GM19239 (cell line): ENCODE results near the gene CHRNB4.
A peak's percentile ranks its signal among the peaks of the same experiment; 100 is the strongest.
"Not testable (repeated sequence)": the region's sequence is repeated elsewhere in the genome, so short reads cannot be mapped to it uniquely, and the experiment has no call there.

Experiments used
- DNase-seq: peaks from one replicate; pipeline ENCODE4 v3.0.0; 2011; ENCODE audit warnings: low spot score; ENCODE audit not compliant: insufficient read length
- FAIRE-seq: peaks from 2 replicates; lab custom pipeline; 2011; peaks lifted over from hg19 to GRCh38; lab: Jason Lieb, UNC

Gene CHRNB4

GRCh38 chr15:78620021-78620526, 20.9 kb downstream of the CHRNB4 start:
- DNase-seq (no peak), FAIRE-seq (no peak)

GRCh38 chr15:78619022-78619950, 21.7 kb downstream of the CHRNB4 start:
- DNase-seq (no peak), FAIRE-seq (no peak)

- FAIRE-seq: peak; percentile 90
These were observed 22.5 kb downstream of the CHRNB4 start for GRCh38 chr15:78618490-78618934.

GRCh38 chr15:78618064-78618463, 22.9 kb downstream of the CHRNB4 start:
- FAIRE-seq (no peak), DNase-seq (no peak)

More at GRCh38 chr15:78618490-78618934, 22.5 kb downstream of the CHRNB4 start:
- peak; percentile 84 for DNase-seq

GRCh38 chr15:78617516-78617915, 23.5 kb downstream of the CHRNB4 start:
- no peak for FAIRE-seq
- DNase-seq: no peak

- FAIRE-seq (no peak), DNase-seq (no peak)
These were observed 23.9 kb downstream of the CHRNB4 start for GRCh38 chr15:78617076-78617475.

- no peak for FAIRE-seq
- DNase-seq: no peak
These were observed 24.5 kb downstream of the CHRNB4 start for GRCh38 chr15:78616506-78616905.

- DNase-seq: no peak
- no peak for FAIRE-seq
These were observed 25.8 kb downstream of the CHRNB4 start for GRCh38 chr15:78615151-78615589.

- DNase-seq (no peak), FAIRE-seq (no peak)
These were observed 27.0 kb downstream of the CHRNB4 start for GRCh38 chr15:78614021-78614420.

- not testable (repeated sequence) for FAIRE-seq, DNase-seq
These were observed 31.5 kb downstream of the CHRNB4 start for GRCh38 chr15:78609551-78609950.

GRCh38 chr15:78605680-78606079, 35.3 kb downstream of the CHRNB4 start:
- FAIRE-seq: no peak
- DNase-seq: no peak

GRCh38 chr15:78605201-78605600, 35.8 kb downstream of the CHRNB4 start:
- no peak for DNase-seq
- no peak for FAIRE-seq

- FAIRE-seq: no peak
- DNase-seq: no peak
These were observed 36.6 kb downstream of the CHRNB4 start for GRCh38 chr15:78604420-78604819.

- FAIRE-seq (no peak), DNase-seq (no peak)
These were observed 37.5 kb downstream of the CHRNB4 start for GRCh38 chr15:78603467-78603866.

- no peak for DNase-seq
- FAIRE-seq: no peak
These were observed 41.8 kb downstream of the CHRNB4 start for GRCh38 chr15:78599189-78599588.

GRCh38 chr15:78598348-78598747, 42.7 kb downstream of the CHRNB4 start:
- no peak for DNase-seq
- no peak for FAIRE-seq

GRCh38 chr15:78597583-78597982, 43.4 kb downstream of the CHRNB4 start:
- FAIRE-seq: no peak
- DNase-seq: no peak

- no peak for FAIRE-seq
- no peak for DNase-seq
These were observed 66.1 kb downstream of the CHRNB4 start for GRCh38 chr15:78574944-78575343.
